ENCODE data around the gene SGF29. TPM values are rescaled to one million over a fixed set of nuclear protein-coding genes. Genes with fewer than 3 reads are reported as not detected.

SGF29 gene
- total RNA-seq, 1 donor from 2014 or later: 18.6 TPM

- H3K36me3 Mint-ChIP-seq (ENCODE audit: low read depth, unreplicated experiment): peaks cover 11% of the 10 kb centered on the region
- H3K4me1 Mint-ChIP-seq (ENCODE audit: unreplicated experiment): no peaks in the 10 kb centered on the region
- no peak for TF ChIP-seq CTCF (IDR thresholded peaks at IDR 0.05; ENCODE audit: unreplicated experiment)
- no peak for DNase-seq (ENCODE audit: low spot score)
- H3K27ac Mint-ChIP-seq (ENCODE audit: unreplicated experiment): no peak overlapping the region
- H3K27me3 Mint-ChIP-seq (ENCODE audit: unreplicated experiment): peaks cover 3% of the 10 kb centered on the region
- H3K9me3 Mint-ChIP-seq (ENCODE audit: unreplicated experiment): no peaks in the 10 kb centered on the region
- no peak overlapping the region for H3K4me3 Mint-ChIP-seq (ENCODE audit: unreplicated experiment)
Measured at GRCh38 chr16:28527985-28528384, 25.7 kb upstream of the SGF29 start.

- H3K27me3 Mint-ChIP-seq (ENCODE audit: unreplicated experiment): peaks cover 3% of the 10 kb centered on the region
- TF ChIP-seq CTCF (IDR thresholded peaks at IDR 0.05; ENCODE audit: unreplicated experiment): no peak
- no peak overlapping the region for H3K4me3 Mint-ChIP-seq (ENCODE audit: unreplicated experiment)
Measured at GRCh38 chr16:28528463-28528867, 25.3 kb upstream of the SGF29 start.

GRCh38 chr16:28529124-28529523 is 24.6 kb upstream of the SGF29 start:
- TF ChIP-seq CTCF (IDR thresholded peaks at IDR 0.05; ENCODE audit: unreplicated experiment): no peak
- H3K9me3 Mint-ChIP-seq (ENCODE audit: unreplicated experiment): no peaks in the 10 kb centered on the region
- no peak overlapping the region for H3K27ac Mint-ChIP-seq (ENCODE audit: unreplicated experiment)
- H3K36me3 Mint-ChIP-seq (ENCODE audit: low read depth, unreplicated experiment): peaks cover 11% of the 10 kb centered on the region
- no peak overlapping the region for H3K4me3 Mint-ChIP-seq (ENCODE audit: unreplicated experiment)
- no peaks in the 10 kb centered on the region for H3K4me1 Mint-ChIP-seq (ENCODE audit: unreplicated experiment)
- H3K27me3 Mint-ChIP-seq (ENCODE audit: unreplicated experiment): peaks cover 3% of the 10 kb centered on the region
- no peak for DNase-seq (ENCODE audit: low spot score)

More at GRCh38 chr16:28528463-28528867, 25.3 kb upstream of the SGF29 start:
- Mint-ChIP-seq H3K27ac (ENCODE audit: unreplicated experiment) (no peak overlapping the region), H3K9me3 (ENCODE audit: unreplicated experiment) (no peaks in the 10 kb centered on the region), H3K4me1 (ENCODE audit: unreplicated experiment) (no peaks in the 10 kb centered on the region), H3K36me3 (ENCODE audit: low read depth, unreplicated experiment) (peaks cover 11% of the 10 kb centered on the region)
- no peak for DNase-seq (ENCODE audit: low spot score)

GRCh38 chr16:28531777-28532744 is 21.7 kb upstream of the SGF29 start:
- Mint-ChIP-seq H3K36me3 (ENCODE audit: low read depth, unreplicated experiment) (no peaks in the 10 kb centered on the region), H3K4me3 (ENCODE audit: unreplicated experiment) (no peak overlapping the region), H3K4me1 (ENCODE audit: unreplicated experiment) (no peaks in the 10 kb centered on the region), H3K27me3 (ENCODE audit: unreplicated experiment) (peaks cover 3% of the 10 kb centered on the region), H3K27ac (ENCODE audit: unreplicated experiment) (no peak overlapping the region), H3K9me3 (ENCODE audit: unreplicated experiment) (no peaks in the 10 kb centered on the region)
- no peak for DNase-seq (ENCODE audit: low spot score)
- TF ChIP-seq CTCF (IDR thresholded peaks at IDR 0.05; ENCODE audit: unreplicated experiment): no peak

All from endothelial cell (in vitro differentiated cells).